MG63 (cell line): ENCODE data around the gene SETD4. TPM values are rescaled to one million over a fixed set of nuclear protein-coding genes. Genes with fewer than 3 reads are reported as not detected.
A peak's percentile ranks its signal among the peaks of the same experiment; 100 is the strongest.
"Not testable (repeated sequence)": the region's sequence is repeated elsewhere in the genome, so short reads cannot be mapped to it uniquely, and the experiment has no call there.

ENCODE experiments used
- DNase-seq: peaks from one replicate; pipeline ENCODE4 v3.0.0-alpha.2; 2020
- H3K27me3 ChIP-seq: fragments of 250-450 bp; sonication (Bioruptor Pico); 2 replicates; pipeline ENCODE4 v1.5.1; 2020; ENCODE audit warnings: mild to moderate bottlenecking, moderate library complexity
- H3K36me3 ChIP-seq: fragments of 250-450 bp; sonication (Bioruptor Pico); 2 replicates; pipeline ENCODE4 v1.5.1; 2020; ENCODE audit warnings: mild to moderate bottlenecking, moderate library complexity
- H3K4me3 ChIP-seq: fragments of 250-450 bp; sonication (Bioruptor Pico); 2 replicates; pipeline ENCODE4 v1.5.1; 2020; ENCODE audit warnings: mild to moderate bottlenecking, moderate library complexity
- H3K9me3 ChIP-seq: fragments of 250-450 bp; sonication (Bioruptor Pico); 2 replicates; pipeline ENCODE4 v1.5.1; 2020; ENCODE audit warnings: mild to moderate bottlenecking, moderate library complexity
- total RNA-seq: library from RNA; depleted of rRNA; stranded (reverse); fragments of >200 nt; shearing (Covaris generic); gene quantifications from 2 replicates; pipeline ENCODE4 v1.2.3, GENCODE V29; 2014; ENCODE audit warnings: low replicate concordance; rRNA removed

Gene SETD4, protein sequence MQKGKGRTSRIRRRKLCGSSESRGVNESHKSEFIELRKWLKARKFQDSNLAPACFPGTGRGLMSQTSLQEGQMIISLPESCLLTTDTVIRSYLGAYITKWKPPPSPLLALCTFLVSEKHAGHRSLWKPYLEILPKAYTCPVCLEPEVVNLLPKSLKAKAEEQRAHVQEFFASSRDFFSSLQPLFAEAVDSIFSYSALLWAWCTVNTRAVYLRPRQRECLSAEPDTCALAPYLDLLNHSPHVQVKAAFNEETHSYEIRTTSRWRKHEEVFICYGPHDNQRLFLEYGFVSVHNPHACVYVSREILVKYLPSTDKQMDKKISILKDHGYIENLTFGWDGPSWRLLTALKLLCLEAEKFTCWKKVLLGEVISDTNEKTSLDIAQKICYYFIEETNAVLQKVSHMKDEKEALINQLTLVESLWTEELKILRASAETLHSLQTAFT
- 7.6 and 12.1 TPM in 2 replicates for total RNA-seq

GRCh38 chr21:36060159-36060921 lies at the start of gene SETD4:
TSS of gene SETD4 (minus strand) at chr21:36060526. CDS start at chr21:36058888, 1,638 bp downstream.
- Histone ChIP-seq H3K9me3 (no peaks in the 10 kb centered on the region), H3K4me3 (peak within 1 kb of the TSS; percentile 72), H3K36me3 (peaks cover 36% of the 10 kb centered on the region), H3K27me3 (no peaks in the 10 kb centered on the region)
- DNase-seq = peak; percentile 92

GRCh38 chr21:36109868-36110267 lies 49.5 kb upstream of the SETD4 start:
- no peak for DNase-seq
- Histone ChIP-seq H3K4me3 (no peak overlapping the region), H3K9me3 (no peaks in the 10 kb centered on the region), H3K36me3 (no peaks in the 10 kb centered on the region), H3K27me3 (no peaks in the 10 kb centered on the region)

DNA sequence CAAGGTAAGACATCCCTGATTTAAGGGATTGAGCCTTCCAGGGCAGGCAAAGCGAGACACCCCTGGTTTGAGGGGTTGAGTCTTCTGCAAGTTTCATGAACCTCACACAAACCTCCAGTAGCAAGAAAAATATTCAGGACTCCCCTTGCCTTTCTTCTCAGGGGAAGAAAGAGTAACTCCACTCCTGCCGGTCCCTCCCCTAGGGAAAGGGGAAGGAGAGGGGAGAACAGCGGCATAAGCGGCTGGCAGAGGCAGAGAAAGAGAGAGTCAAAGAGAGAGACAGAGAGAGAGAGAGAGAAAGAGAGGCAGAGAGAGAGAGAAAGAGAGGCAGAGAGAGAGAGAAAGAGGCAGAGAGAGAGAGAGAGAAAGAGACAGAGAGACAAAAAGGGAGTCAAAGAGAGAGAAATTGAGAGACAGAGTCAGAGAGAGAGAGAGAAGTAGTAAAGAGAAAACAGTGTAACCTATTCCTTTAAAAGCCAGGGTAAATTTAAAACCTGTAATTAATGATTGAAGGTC lies 45.1 kb upstream of the SETD4 start:
- Histone ChIP-seq H3K27me3 (no peaks in the 10 kb centered on the region), H3K9me3 (no peaks in the 10 kb centered on the region), H3K36me3 (no peaks in the 10 kb centered on the region), H3K4me3 (peak overlapping the region; percentile 41)
- DNase-seq = no peak

GRCh38 chr21:36104317-36105300 lies 44.3 kb upstream of the SETD4 start:
- Histone ChIP-seq H3K4me3 (peak overlapping the region; percentile 41), H3K36me3 (no peaks in the 10 kb centered on the region), H3K9me3 (no peaks in the 10 kb centered on the region), H3K27me3 (no peaks in the 10 kb centered on the region)
- DNase-seq = peak; percentile 54

- DNase-seq = no peak
- Histone ChIP-seq H3K27me3 (no peaks in the 10 kb centered on the region), H3K36me3 (no peaks in the 10 kb centered on the region)
These were observed 43.1 kb upstream of the SETD4 start for GRCh38 chr21:36103434-36103833.

DNA sequence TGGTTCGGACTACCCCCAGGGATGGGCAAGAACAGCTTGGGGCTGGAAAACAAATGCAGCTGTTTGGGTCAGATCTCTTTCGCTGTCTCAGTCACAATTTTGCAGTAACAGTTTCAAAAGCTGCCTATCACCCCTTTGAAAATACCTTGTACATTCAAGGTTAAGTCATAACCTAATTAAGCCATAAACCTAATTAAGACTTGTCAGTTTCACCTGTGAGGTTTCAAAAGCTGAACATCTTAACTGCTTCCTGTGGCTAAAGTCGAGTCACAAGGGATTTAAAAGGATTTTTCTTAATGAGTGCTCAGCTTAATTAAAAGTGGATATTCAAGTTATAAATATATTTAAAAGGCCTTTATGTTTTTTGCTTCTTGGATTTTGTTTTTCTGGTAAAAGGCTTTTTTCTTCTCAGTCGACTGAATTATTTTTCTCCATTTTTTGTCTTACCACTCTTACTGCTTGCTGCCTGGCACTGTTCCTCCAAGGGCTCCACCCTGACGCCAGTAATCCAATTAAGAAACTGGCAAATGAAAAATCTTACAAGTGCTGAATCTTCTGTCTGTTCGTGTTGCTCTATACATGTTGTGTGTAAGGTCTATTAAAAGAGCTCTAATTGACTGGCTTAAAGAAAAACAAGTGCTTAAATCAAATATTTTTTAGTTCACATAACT lies 40.8 kb upstream of the SETD4 start:
- DNase-seq = no peak
- H3K9me3 ChIP-seq = no peaks in the 10 kb centered on the region
- no peaks in the 10 kb centered on the region for H3K36me3 ChIP-seq
- H3K4me3 ChIP-seq = no peak overlapping the region
- no peaks in the 10 kb centered on the region for H3K27me3 ChIP-seq

More at GRCh38 chr21:36103434-36103833, 43.1 kb upstream of the SETD4 start:
- Histone ChIP-seq H3K4me3 (no peak overlapping the region), H3K9me3 (no peaks in the 10 kb centered on the region)

GRCh38 chr21:36099695-36100211 lies 39.4 kb upstream of the SETD4 start:
- H3K36me3 ChIP-seq, H3K27me3 ChIP-seq, H3K4me3 ChIP-seq, H3K9me3 ChIP-seq, DNase-seq: not testable (repeated sequence)

- DNase-seq = no peak
- H3K27me3 ChIP-seq = no peaks in the 10 kb centered on the region
- H3K36me3 ChIP-seq = no peaks in the 10 kb centered on the region
- no peak overlapping the region for H3K4me3 ChIP-seq
- no peaks in the 10 kb centered on the region; the same call in 1 of the 2 replicates for H3K9me3 ChIP-seq
These were observed 38.7 kb upstream of the SETD4 start for GRCh38 chr21:36099000-36099399.

GRCh38 chr21:36098182-36098532 lies 37.8 kb upstream of the SETD4 start:
- H3K9me3 ChIP-seq = peaks cover 6% of the 10 kb centered on the region
- DNase-seq = no peak
- no peaks in the 10 kb centered on the region for H3K36me3 ChIP-seq
- H3K4me3 ChIP-seq = no peak overlapping the region
- H3K27me3 ChIP-seq = no peaks in the 10 kb centered on the region

DNA sequence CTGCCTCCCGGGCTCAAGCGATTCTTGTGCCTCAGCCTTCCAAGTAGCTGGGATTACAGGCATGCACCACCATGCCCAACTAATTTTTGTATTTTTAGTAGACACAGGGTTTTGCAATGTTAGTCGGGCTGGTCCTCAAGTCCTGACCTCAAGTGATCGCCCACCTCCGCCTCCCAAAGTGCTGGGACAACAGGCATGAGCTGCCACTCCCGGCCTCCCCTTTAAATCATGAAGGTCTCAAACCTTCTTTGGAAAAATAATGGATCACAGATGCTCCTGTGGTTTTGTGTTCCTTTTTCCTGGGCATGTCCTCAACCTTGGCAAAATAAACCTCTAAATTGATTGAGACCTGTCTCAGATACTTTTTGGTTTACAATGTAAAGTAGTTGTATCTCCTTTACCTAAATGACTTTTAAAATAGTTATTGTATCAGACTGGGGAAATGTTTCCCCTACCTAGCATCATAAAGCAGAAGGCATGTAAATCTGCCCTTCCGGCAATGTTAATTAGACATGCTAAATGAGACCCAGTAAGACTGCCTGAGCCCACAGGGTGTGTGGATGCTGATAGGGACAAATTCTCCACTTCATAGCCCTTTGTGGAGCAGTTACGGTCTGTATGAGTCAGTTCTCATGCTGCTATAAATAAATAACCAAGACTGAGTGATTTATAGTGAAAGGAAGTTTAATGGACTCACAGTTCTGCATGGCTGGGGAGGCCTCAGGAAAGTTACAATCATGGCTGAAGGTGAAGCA lies 37.3 kb upstream of the SETD4 start:
- no peak for DNase-seq
- no peaks in the 10 kb centered on the region for H3K27me3 ChIP-seq
- H3K36me3 ChIP-seq = no peaks in the 10 kb centered on the region
- H3K9me3 ChIP-seq = peaks cover 6% of the 10 kb centered on the region
- no peak overlapping the region for H3K4me3 ChIP-seq

DNA sequence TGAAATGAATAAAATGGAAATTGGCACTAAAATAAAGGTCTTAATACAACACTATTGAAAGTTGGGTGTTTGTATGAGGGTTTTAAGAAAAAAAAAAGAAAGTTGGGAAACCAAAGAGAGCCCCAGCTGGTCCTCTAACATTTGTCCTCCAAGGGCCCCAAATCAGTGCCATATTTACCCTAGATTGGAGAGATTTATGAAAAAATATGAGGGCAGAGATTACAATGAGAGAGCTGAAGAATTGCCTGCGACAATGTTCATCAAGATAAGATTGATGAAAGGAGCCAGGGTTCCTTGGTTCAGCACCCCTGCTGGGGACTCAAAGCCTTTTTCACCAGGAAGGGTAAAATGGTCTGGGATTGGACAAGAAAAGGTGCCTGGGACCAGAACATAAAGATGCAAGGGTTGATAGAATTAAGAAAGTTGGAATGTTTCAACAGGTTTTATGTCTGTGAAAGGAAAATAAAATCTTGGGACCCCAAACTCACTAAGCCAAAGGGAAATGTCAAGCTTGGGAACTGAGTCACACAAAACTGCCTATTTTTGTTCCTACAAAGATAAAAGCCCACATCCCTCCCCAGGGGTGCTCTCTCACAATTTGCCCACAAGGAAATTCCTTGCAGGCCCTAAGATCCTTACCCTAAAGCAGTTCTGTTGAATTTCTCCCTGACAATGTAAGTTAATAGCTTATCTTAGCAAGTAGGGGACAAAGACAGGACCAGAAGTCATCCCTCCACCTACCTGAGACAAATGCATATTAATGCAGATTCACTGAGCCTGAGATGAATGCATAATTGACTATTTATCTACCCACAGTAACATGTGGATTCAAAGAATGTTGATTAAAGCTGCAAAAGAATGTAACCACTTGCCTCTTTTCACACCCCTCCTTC lies 36.3 kb upstream of the SETD4 start:
- Histone ChIP-seq H3K36me3 (no peaks in the 10 kb centered on the region), H3K4me3 (no peak overlapping the region), H3K27me3 (no peaks in the 10 kb centered on the region), H3K9me3 (peaks cover 6% of the 10 kb centered on the region)
- DNase-seq = no peak

DNA sequence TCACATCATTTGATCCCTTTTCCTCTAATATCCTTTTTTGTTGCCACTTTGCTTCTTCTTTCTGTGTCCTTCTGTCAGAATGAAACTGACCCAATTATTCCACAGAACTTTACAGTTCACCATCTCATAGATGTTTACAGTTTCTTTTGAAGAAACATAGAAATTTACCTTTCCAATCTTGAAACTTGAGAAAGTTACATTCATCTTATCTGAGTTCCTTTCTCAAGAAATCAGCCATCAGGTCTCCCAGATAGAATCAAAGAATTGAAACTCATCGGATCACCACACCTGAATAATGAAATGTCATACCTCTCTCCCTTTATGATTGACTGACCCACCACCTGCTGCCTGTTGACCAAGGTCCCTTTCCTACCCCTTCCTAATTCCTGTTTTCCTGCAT lies 33.2 kb upstream of the SETD4 start:
- H3K36me3 ChIP-seq = no peaks in the 10 kb centered on the region
- peaks cover 6% of the 10 kb centered on the region for H3K9me3 ChIP-seq
- DNase-seq = no peak
- no peak overlapping the region for H3K4me3 ChIP-seq
- no peaks in the 10 kb centered on the region for H3K27me3 ChIP-seq

DNA sequence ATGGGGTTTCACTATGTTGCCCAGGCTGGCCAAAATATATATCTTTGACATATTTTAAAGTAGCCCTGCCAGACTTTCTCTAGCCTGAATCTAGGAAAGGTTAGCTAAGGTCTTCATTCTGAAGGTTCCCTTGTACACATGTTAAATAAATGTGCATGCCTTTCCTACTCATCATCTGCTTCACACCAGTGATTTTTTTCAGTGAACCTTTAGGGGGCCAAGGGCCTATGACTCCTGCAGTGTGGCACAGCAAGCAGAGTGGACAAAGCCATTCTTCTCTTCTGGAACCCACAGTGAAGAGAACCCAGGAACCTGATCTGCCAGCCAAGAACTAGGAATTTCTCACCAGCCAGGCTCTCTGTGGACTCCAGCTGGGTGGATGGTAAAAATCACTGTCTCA lies 32.4 kb upstream of the SETD4 start:
- Histone ChIP-seq H3K4me3 (no peak overlapping the region), H3K9me3 (peaks cover 6% of the 10 kb centered on the region), H3K36me3 (no peaks in the 10 kb centered on the region), H3K27me3 (no peaks in the 10 kb centered on the region)
- DNase-seq = no peak

GRCh38 chr21:36089946-36090345 lies 29.6 kb upstream of the SETD4 start:
- H3K4me3 ChIP-seq = no peak overlapping the region

More at GRCh38 chr21:36089946-36090345, 29.6 kb upstream of the SETD4 start:
- DNase-seq = no peak
- no peaks in the 10 kb centered on the region for H3K27me3 ChIP-seq
- H3K9me3 ChIP-seq = peaks cover 6% of the 10 kb centered on the region
- no peaks in the 10 kb centered on the region for H3K36me3 ChIP-seq
